ENCODE results near the gene MED1. TPM values are rescaled to one million over a fixed set of nuclear protein-coding genes. Genes with fewer than 3 reads are reported as not detected.
"Not testable (repeated sequence)": the region's sequence is repeated elsewhere in the genome, so short reads cannot be mapped to it uniquely, and the experiment has no call there.

MED1 gene
- total and polyA plus RNA-seq, 12 donors = 5.8 to 27.3 (median 25.5) TPM

- Histone ChIP-seq H3K9me3 (no peaks in the 10 kb centered on the region), H3K36me3 (peaks cover 0 to 33% (median 0%) of the 10 kb centered on the region in 9 donors), H3K4me1 (peaks cover 0 to 15% (median 0%) of the 10 kb centered on the region in 9 donors), H3K27me3 (no peaks in the 10 kb centered on the region), H3K27ac (no peak overlapping the region), H3K4me3 (no peak overlapping the region)
- 94 to 98% methylated on average over 6 of the region's 6 CpGs for WGBS, 2 donors
- DNase-seq (no peak), ATAC-seq (no peak)
- intact Hi-C loops (cut with DNase I) = loop anchor here in 1 of 10 donors (10.0 kb wide), 1 partner anchor 120 kb away; no protein-coding TSS in a partner anchor
- TF ChIP-seq CTCF (IDR thresholded peaks at IDR 0.05) = no peak
Measured at GRCh38 chr17:39385040-39385439, 66.0 kb downstream of the MED1 start.

- intact Hi-C loops (cut with DNase I) = loop anchor here in 1 of 10 donors (10.0 kb wide), 1 partner anchor 115 kb away; no protein-coding TSS in a partner anchor
- peaks cover 0 to 7% (median 0%) of the 10 kb centered on the region in 9 donors for H3K36me3 ChIP-seq
- H3K27ac ChIP-seq = no peak overlapping the region
- no peak for DNase-seq
- no peaks in the 10 kb centered on the region for H3K9me3 ChIP-seq
- H3K4me1 ChIP-seq = peaks cover 0 to 18% (median 9%) of the 10 kb centered on the region in 9 donors
- no peak for TF ChIP-seq CTCF (IDR thresholded peaks at IDR 0.05)
- 81 to 83% methylated on average over 2 of the region's 2 CpGs for WGBS, 2 donors
- ATAC-seq = no peak
- H3K4me3 ChIP-seq = no peak overlapping the region
- H3K27me3 ChIP-seq = no peaks in the 10 kb centered on the region
Measured at GRCh38 chr17:39380144-39380543, 70.9 kb downstream of the MED1 start.

- H3K36me3 ChIP-seq = no peaks in the 10 kb centered on the region
- no peak overlapping the region for H3K4me3 ChIP-seq
- 46 to 80% methylated on average over 2 of the region's 2 CpGs for WGBS, 2 donors
- intact Hi-C loops (cut with DNase I) = no loop called here
- no peak overlapping the region for H3K27ac ChIP-seq
- ATAC-seq (no peak), DNase-seq (no peak)
- TF ChIP-seq CTCF (IDR thresholded peaks at IDR 0.05) = no peak
- no peaks in the 10 kb centered on the region for H3K27me3 ChIP-seq
- H3K9me3 ChIP-seq = no peaks in the 10 kb centered on the region
- peaks cover 0 to 18% (median 9%) of the 10 kb centered on the region in 9 donors for H3K4me1 ChIP-seq
Measured at GRCh38 chr17:39376434-39376833, 74.6 kb downstream of the MED1 start.

GRCh38 chr17:39367805-39368204, 83.3 kb downstream of the MED1 start:
- DNase-seq; H3K9me3 ChIP-seq; H3K27ac ChIP-seq; H3K27me3 ChIP-seq; H3K4me3 ChIP-seq; H3K36me3 ChIP-seq; intact Hi-C loops (cut with DNase I); ATAC-seq: not testable (repeated sequence)
- WGBS, 2 donors = 97 to 98% methylated on average over 4 of the region's 4 CpGs
- peaks cover 4 to 34% (median 24%) of the 10 kb centered on the region in 9 donors for H3K4me1 ChIP-seq

- peak overlapping the region in 4 of 10 donors; percentile 4 to 20 (median 12) for H3K4me3 ChIP-seq
- intact Hi-C loops (cut with DNase I) = no loop called here
- peaks cover 0 to 6% (median 0%) of the 10 kb centered on the region in 9 donors for H3K36me3 ChIP-seq
- H3K27ac ChIP-seq = peak overlapping the region in 7 of 10 donors; percentile 29 to 65 (median 63)
- DNase-seq (no peak), ATAC-seq (peak in 1 of 8 donors; percentile 23)
- H3K9me3 ChIP-seq = no peaks in the 10 kb centered on the region
- no peaks in the 10 kb centered on the region for H3K27me3 ChIP-seq
- WGBS, 2 donors = 64 to 68% methylated on average over 5 of the region's 5 CpGs
- peaks cover 4 to 46% (median 30%) of the 10 kb centered on the region in 9 donors for H3K4me1 ChIP-seq
- no peak for TF ChIP-seq CTCF (IDR thresholded peaks at IDR 0.05)
Measured at GRCh38 chr17:39365872-39366271, 85.2 kb downstream of the MED1 start.
